GM12878 (cell line): Measurements from ENCODE around the gene SMIM35. TPM values are rescaled to one million over a fixed set of nuclear protein-coding genes. Genes with fewer than 3 reads are reported as not detected.
A peak's percentile ranks its signal among the peaks of the same experiment; 100 is the strongest.

Experiments
- BHLHE40 ChIP-seq, 2 experiments: fragments of 450-650 bp in 1 of 2; IDR thresholded peaks; 2 replicates each; pipeline ENCODE4 v1.6.1; 2011 to 2017; ENCODE audit warnings: low read depth in 2 of 2, borderline replicate concordance in 1 of 2, improper control_type of control experiment in 1 of 2, low read length in 1 of 2, mild to moderate bottlenecking in 1 of 2
- CHD4 ChIP-seq: fragments of 200-600 bp; sonication (generic); IDR thresholded peaks from 2 replicates; pipeline ENCODE4 v1.6.1; 2016; ENCODE audit warnings: mild to moderate bottlenecking
- CREM ChIP-seq: IDR thresholded peaks from 2 replicates; pipeline ENCODE4 v1.6.1; 2014; ENCODE audit warnings: antibody characterized with exemption, low read depth
- CUX1 ChIP-seq: IDR thresholded peaks from 2 replicates; pipeline ENCODE4 v1.6.1; 2012; ENCODE audit warnings: improper control_type of control experiment, low read depth, low read length; ENCODE audit not compliant: insufficient replicate concordance
- E4F1 ChIP-seq: fragments of 450-650 bp; IDR thresholded peaks from 2 replicates; pipeline ENCODE4 v1.6.1; 2018; ENCODE audit warnings: borderline replicate concordance, mild to moderate bottlenecking; ENCODE audit not compliant: partially characterized antibody
- ESRRA ChIP-seq: IDR thresholded peaks from 2 replicates; pipeline ENCODE4 v1.6.1; 2012; ENCODE audit warnings: mild to moderate bottlenecking, low read length, improper control_type of control experiment
- LARP7 ChIP-seq: fragments of 450-650 bp; IDR thresholded peaks from 2 replicates; pipeline ENCODE4 v1.6.1; 2017; ENCODE audit warnings: mild to moderate bottlenecking
- MTA2 ChIP-seq: fragments of 450-650 bp; IDR thresholded peaks from 2 replicates; pipeline ENCODE4 v1.6.1; 2016; ENCODE audit warnings: low read depth, mild to moderate bottlenecking, moderate library complexity
- PAX5 ChIP-seq: IDR thresholded peaks from 2 replicates; pipeline ENCODE4 v1.6.1; 2011; ENCODE audit warnings: low read depth, low read length, borderline replicate concordance
- PAX8 ChIP-seq: fragments of 450-650 bp; IDR thresholded peaks from 2 replicates; pipeline ENCODE4 v1.6.1; 2017; ENCODE audit warnings: mild to moderate bottlenecking, moderate library complexity
- SREBF1 ChIP-seq: IDR thresholded peaks from 2 replicates; pipeline ENCODE4 v1.6.1; 2012; ENCODE audit warnings: mild to moderate bottlenecking, low read length
- STAT3 ChIP-seq: IDR thresholded peaks from 2 replicates; pipeline ENCODE4 v1.6.1; 2011; ENCODE audit warnings: low read depth, low read length, improper control_type of control experiment
- TAF1 ChIP-seq: IDR thresholded peaks from 2 replicates; pipeline ENCODE4 v1.6.1; 2011; ENCODE audit warnings: mild to moderate bottlenecking, low read depth, low read length, borderline replicate concordance
- ZNF24 ChIP-seq: fragments of 450-650 bp; IDR thresholded peaks from 2 replicates; pipeline ENCODE4 v1.6.1; 2017; ENCODE audit warnings: antibody characterized with exemption, mild to moderate bottlenecking
- polyA plus RNA-seq, 11 experiments: library from polyadenylated mRNA; depleted of rRNA in 4 of 11; unstranded in 6 of 11; stranded (reverse) in 5 of 11; fragments of >200 nt; fragmentation: Nextera tagmentation in 4 of 11; fragmentation: Illumina TruSeq in 1 of 11; extraction: Ambion mirVana in 4 of 11; extraction: Trizol in 1 of 11; gene quantifications; 1 replicate in 1 of 11; 2 replicates in 10 of 11; pipeline versions ENCODE4 v1.2.1 to v1.2.3, GENCODE V29; 2011 to 2016; ENCODE audit warnings: inconsistent platforms in 2 of 11, missing spikeins in 2 of 11, low read depth in 1 of 11
- total RNA-seq, 4 experiments: library from RNA; depleted of rRNA in 3 of 4; stranded (reverse); fragments of >200 nt in 3 of 4; fragmentation: Illumina TruSeq in 1 of 4; extraction: Trizol in 1 of 4; gene quantifications; 2 replicates each; pipeline versions ENCODE4 v1.2.1 to v1.2.3, GENCODE V29; 2013 to 2021
- TF ChIP-seq, protein P1 (sequence below): fragments of 450-650 bp; IDR thresholded peaks from 2 replicates; pipeline ENCODE4 v1.6.1; 2017; ENCODE audit warnings: mild to moderate bottlenecking, low read depth, inconsistent platforms; ENCODE audit not compliant: poor library complexity, severe bottlenecking
- TF ChIP-seq, protein P2 (sequence below): fragments of 450-650 bp; IDR thresholded peaks from 2 replicates; pipeline ENCODE4 v1.6.1; 2017; ENCODE audit warnings: mild to moderate bottlenecking

The SMIM35 gene
- total and polyA plus RNA-seq, 10 of the 15 experiments (the other 5 are each of a cell fraction or from before 2014, with no cell fraction given): 0.02 to 1.1 (median 0.05) TPM; not detected in 5

DNA sequence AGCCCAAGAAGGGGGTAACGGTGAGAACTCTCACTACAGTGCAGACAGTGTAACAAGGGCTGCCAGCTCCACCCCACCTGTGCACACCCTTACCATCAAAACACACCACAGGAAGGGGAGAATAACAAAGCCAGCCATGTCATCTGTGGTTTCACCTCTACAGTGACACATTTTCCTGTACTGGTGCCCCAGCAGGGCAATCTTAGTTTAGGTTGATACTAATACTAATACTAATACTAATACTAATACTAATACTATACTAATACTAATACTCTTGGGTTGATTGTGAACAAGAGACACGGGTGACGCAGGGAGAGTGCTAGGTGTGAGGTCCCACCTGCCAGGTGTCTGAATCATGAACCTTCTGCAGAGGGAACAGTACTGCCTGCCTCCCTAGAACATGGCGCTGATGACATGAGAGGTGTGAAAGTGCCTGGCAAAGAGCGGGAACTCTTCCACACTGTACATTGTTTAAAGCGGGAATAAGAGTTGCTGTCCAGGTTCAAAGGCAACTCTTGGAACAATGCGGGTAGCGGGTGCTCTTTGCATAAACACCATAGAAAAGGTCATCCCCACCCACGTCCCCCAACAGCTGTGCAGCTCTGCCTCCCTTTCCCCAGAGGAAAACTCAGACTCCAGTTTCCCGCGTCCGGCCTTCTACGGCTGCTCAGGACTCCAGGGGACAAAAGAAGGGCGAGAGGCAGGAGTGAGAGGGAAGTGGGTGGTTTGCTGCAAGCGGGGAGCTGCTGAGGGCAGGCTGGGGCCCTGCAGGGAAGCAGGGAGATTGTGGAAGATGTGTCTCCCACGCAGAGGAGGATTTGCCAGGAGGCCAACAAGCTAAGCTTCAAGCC lies 34.9 kb downstream of the SMIM35 start (continued):
- TF ChIP-seq, protein P1, sequence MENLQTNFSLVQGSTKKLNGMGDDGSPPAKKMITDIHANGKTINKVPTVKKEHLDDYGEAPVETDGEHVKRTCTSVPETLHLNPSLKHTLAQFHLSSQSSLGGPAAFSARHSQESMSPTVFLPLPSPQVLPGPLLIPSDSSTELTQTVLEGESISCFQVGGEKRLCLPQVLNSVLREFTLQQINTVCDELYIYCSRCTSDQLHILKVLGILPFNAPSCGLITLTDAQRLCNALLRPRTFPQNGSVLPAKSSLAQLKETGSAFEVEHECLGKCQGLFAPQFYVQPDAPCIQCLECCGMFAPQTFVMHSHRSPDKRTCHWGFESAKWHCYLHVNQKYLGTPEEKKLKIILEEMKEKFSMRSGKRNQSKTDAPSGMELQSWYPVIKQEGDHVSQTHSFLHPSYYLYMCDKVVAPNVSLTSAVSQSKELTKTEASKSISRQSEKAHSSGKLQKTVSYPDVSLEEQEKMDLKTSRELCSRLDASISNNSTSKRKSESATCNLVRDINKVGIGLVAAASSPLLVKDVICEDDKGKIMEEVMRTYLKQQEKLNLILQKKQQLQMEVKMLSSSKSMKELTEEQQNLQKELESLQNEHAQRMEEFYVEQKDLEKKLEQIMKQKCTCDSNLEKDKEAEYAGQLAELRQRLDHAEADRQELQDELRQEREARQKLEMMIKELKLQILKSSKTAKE: no peak
- TF ChIP-seq E4F1: no peak
- no peak for TF ChIP-seq SREBF1
- TF ChIP-seq CUX1: no peak
- TF ChIP-seq TAF1: no peak
- TF ChIP-seq BHLHE40 (IDR thresholded peaks at IDR 0.05; ENCODE audit: borderline replicate concordance in 1 of 2, low read depth in 2 of 2, low read length in 1 of 2): no peak
- no peak for TF ChIP-seq CHD4
- TF ChIP-seq MTA2: peak; percentile 38; the same call in 1 of the 2 replicates
- TF ChIP-seq, protein P2, sequence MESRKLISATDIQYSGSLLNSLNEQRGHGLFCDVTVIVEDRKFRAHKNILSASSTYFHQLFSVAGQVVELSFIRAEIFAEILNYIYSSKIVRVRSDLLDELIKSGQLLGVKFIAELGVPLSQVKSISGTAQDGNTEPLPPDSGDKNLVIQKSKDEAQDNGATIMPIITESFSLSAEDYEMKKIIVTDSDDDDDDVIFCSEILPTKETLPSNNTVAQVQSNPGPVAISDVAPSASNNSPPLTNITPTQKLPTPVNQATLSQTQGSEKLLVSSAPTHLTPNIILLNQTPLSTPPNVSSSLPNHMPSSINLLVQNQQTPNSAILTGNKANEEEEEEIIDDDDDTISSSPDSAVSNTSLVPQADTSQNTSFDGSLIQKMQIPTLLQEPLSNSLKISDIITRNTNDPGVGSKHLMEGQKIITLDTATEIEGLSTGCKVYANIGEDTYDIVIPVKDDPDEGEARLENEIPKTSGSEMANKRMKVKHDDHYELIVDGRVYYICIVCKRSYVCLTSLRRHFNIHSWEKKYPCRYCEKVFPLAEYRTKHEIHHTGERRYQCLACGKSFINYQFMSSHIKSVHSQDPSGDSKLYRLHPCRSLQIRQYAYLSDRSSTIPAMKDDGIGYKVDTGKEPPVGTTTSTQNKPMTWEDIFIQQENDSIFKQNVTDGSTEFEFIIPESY: peak; percentile 84
- TF ChIP-seq LARP7: no peak
- TF ChIP-seq PAX8: no peak
- TF ChIP-seq ESRRA: no peak
- TF ChIP-seq STAT3: no peak
- TF ChIP-seq CREM: no peak
- no peak for TF ChIP-seq ZNF24
- TF ChIP-seq PAX5: no peak
